HK-2 (cell line): ENCODE results near the gene LAG3.
A peak's percentile ranks its signal among the peaks of the same experiment; 100 is the strongest.

Experiments
- DNase-seq: peaks from one replicate; pipeline ENCODE4 v3.0.0-alpha.2; 2018; ENCODE audit not compliant: unreplicated experiment

Gene LAG3

GRCh38 chr12:6790496-6791150 is 18.3 kb downstream of the LAG3 start:
- no peak for DNase-seq

- no peak for DNase-seq
Observed at GRCh38 chr12:6791931-6792520, 19.7 kb downstream of the LAG3 start.

GRCh38 chr12:6792522-6793201 is 20.3 kb downstream of the LAG3 start:
- DNase-seq, result no peak

GRCh38 chr12:6795088-6795487 is 22.8 kb downstream of the LAG3 start:
- DNase-seq, result no peak

GRCh38 chr12:6796576-6796975 is 24.3 kb downstream of the LAG3 start:
- DNase-seq, result no peak

- no peak for DNase-seq
Observed at GRCh38 chr12:6799147-6799546, 26.8 kb downstream of the LAG3 start.

- DNase-seq, result no peak
Observed at GRCh38 chr12:6807170-6807569, 34.9 kb downstream of the LAG3 start.

GRCh38 chr12:6809056-6809455 is 36.7 kb downstream of the LAG3 start:
- DNase-seq, result no peak

GRCh38 chr12:6810758-6811157 is 38.4 kb downstream of the LAG3 start:
- no peak for DNase-seq

GRCh38 chr12:6813363-6813762 is 41.0 kb downstream of the LAG3 start:
- no peak for DNase-seq

GRCh38 chr12:6816598-6816997 is 44.3 kb downstream of the LAG3 start:
- no peak for DNase-seq

GRCh38 chr12:6817098-6817497 is 44.8 kb downstream of the LAG3 start:
- DNase-seq, result no peak

GRCh38 chr12:6817662-6818157 is 45.4 kb downstream of the LAG3 start:
- no peak for DNase-seq

GRCh38 chr12:6818222-6818621 is 45.9 kb downstream of the LAG3 start:
- no peak for DNase-seq

GRCh38 chr12:6818645-6819044 is 46.3 kb downstream of the LAG3 start:
- DNase-seq, result no peak

- no peak for DNase-seq
Observed at GRCh38 chr12:6819106-6820030, 47.0 kb downstream of the LAG3 start.

GRCh38 chr12:6820166-6820565 is 47.8 kb downstream of the LAG3 start:
- DNase-seq, result no peak

- DNase-seq, result peak; percentile 63
Observed at GRCh38 chr12:6821591-6822425, 49.5 kb downstream of the LAG3 start, which contains the start of gene GPR162. TSS of gene GPR162 (plus strand) at chr12:6821821. CDS start at chr12:6823899, 2,078 bp downstream.

- no peak for DNase-seq
Observed at GRCh38 chr12:6822426-6823135, 50.3 kb downstream of the LAG3 start.
